Activated B cell treated with CpG ODN at 0.5 μM for 24 hours (primary cell): ENCODE measurements around the gene AGT. TPM values are rescaled to one million over a fixed set of nuclear protein-coding genes. Genes with fewer than 3 reads are reported as not detected.

Experiments
- ATAC-seq: fragments of 200-7000 bp; cut with Tn5 transposase; one replicate; pipeline ENCODE4 v1.10.0; 2021; ENCODE audit warnings: low read depth, mild to moderate bottlenecking, moderate library complexity
- CTCF ChIA-PET: fragments of 350-600 bp; sonication (Branson Sonifier 250); formaldehyde crosslinking; loops from one replicate; lab custom pipeline; 2021; ENCODE audit warnings: antibody characterized with exemption; lab: Charles Lee
- POLR2A ChIA-PET: fragments of 350-600 bp; sonication (Branson Sonifier 250); formaldehyde crosslinking; loops from one replicate; lab custom pipeline; 2021; ENCODE audit warnings: antibody characterized with exemption; lab: Charles Lee
- DNase-seq: peaks from one replicate; pipeline ENCODE4 v3.0.0; 2022
- H3K27ac Mint-ChIP-seq: one replicate; pipeline ENCODE4 v1.8.0; 2020; ENCODE audit warnings: mixed read lengths
- H3K27me3 Mint-ChIP-seq: one replicate; pipeline ENCODE4 v1.8.0; 2021; ENCODE audit warnings: mixed read lengths
- H3K36me3 Mint-ChIP-seq: one replicate; pipeline ENCODE4 v1.8.0; 2021; ENCODE audit warnings: low read depth, mixed read lengths
- H3K4me1 Mint-ChIP-seq: one replicate; pipeline ENCODE4 v1.8.0; 2021; ENCODE audit warnings: mixed read lengths
- H3K4me3 Mint-ChIP-seq: one replicate; pipeline ENCODE4 v1.8.0; 2020; ENCODE audit warnings: mild to moderate bottlenecking, mixed read lengths
- H3K9me3 Mint-ChIP-seq: one replicate; pipeline ENCODE4 v1.8.0; 2020; ENCODE audit warnings: mixed read lengths
- CTCF ChIP-seq: fragments of 200-600 bp; IDR thresholded peaks from one replicate; pipeline ENCODE4 v1.8.0; 2022; ENCODE audit warnings: antibody characterized with exemption, mild to moderate bottlenecking
- intact Hi-C: fragments of 100-400 bp; cut with micrococcal nuclease; formaldehyde crosslinking; loops from one replicate; pipeline ENCODE4 v1.15.1; 2024
- total RNA-seq: library from RNA; stranded (reverse); gene quantifications from 2 replicates; pipeline ENCODE4 v1.2.3, GENCODE V29; 2022

Gene AGT
- total RNA-seq, 1 donor from 2014 or later, result not detected

GRCh38 chr1:230684998-230685397 is 28.9 kb downstream of the AGT start:
- TF ChIP-seq CTCF, result no peak
- Mint-ChIP-seq H3K36me3 (peaks cover 86% of the 10 kb centered on the region), H3K27me3 (no peaks in the 10 kb centered on the region), H3K4me3 (no peak overlapping the region), H3K9me3 (no peaks in the 10 kb centered on the region), H3K27ac (no peak overlapping the region), H3K4me1 (no peaks in the 10 kb centered on the region)
- no peak for ATAC-seq
- DNase-seq, result no peak
- ChIA-PET POLR2A (no interaction called here), CTCF (no interaction called here)
- intact Hi-C loops, result no loop called here

- intact Hi-C loops, result no loop called here
- no peak for DNase-seq
- POLR2A ChIA-PET, result no interaction called here
- no peak for TF ChIP-seq CTCF
- H3K27ac Mint-ChIP-seq, result no peak overlapping the region
- H3K4me3 Mint-ChIP-seq, result no peak overlapping the region
- H3K27me3 Mint-ChIP-seq, result no peaks in the 10 kb centered on the region
- peaks cover 86% of the 10 kb centered on the region for H3K36me3 Mint-ChIP-seq
- no peak for ATAC-seq
- H3K9me3 Mint-ChIP-seq, result no peaks in the 10 kb centered on the region
- no peaks in the 10 kb centered on the region for H3K4me1 Mint-ChIP-seq
- CTCF ChIA-PET, result no interaction called here
These were observed 29.8 kb downstream of the AGT start for GRCh38 chr1:230684146-230684545.

- ATAC-seq (no peak), DNase-seq (no peak)
- Mint-ChIP-seq H3K36me3 (peaks cover 89% of the 10 kb centered on the region), H3K4me3 (no peak overlapping the region), H3K4me1 (no peaks in the 10 kb centered on the region), H3K9me3 (no peaks in the 10 kb centered on the region), H3K27ac (no peak overlapping the region), H3K27me3 (no peaks in the 10 kb centered on the region)
- TF ChIP-seq CTCF, result no peak
- POLR2A ChIA-PET, result no interaction called here
- CTCF ChIA-PET, result no interaction called here
- intact Hi-C loops, result loop anchor here (2.0 kb wide), 1 partner anchor 528 kb away; no protein-coding TSS in a partner anchor
These were observed 30.9 kb downstream of the AGT start for GRCh38 chr1:230682882-230683610.

DNA sequence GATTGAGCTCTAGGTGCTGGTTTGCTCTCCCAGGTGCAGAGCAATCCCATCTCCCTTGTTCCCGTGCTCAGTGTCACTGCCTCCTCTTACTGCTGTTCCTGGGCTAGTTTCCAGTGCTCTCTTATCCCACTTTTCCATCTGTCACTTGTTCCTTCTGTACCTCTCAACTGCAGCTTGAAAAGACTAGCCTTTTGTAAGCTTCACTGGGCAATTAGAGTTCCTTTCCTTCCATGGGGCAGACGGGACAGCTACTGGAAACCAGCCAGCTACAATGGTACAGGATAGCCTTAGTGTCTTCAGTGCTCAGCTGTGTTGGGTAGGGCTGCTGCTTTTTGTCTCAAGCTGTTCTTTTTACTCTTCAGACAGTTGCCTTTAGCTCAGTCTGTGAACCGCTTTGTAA is 31.6 kb downstream of the AGT start:
- ATAC-seq (no peak), DNase-seq (no peak)
- intact Hi-C loops, result loop anchor here (2.0 kb wide), 1 partner anchor 529 kb away; no protein-coding TSS in a partner anchor
- ChIA-PET CTCF (no interaction called here), POLR2A (no interaction called here)
- H3K4me3 Mint-ChIP-seq, result no peak overlapping the region
- no peaks in the 10 kb centered on the region for H3K4me1 Mint-ChIP-seq
- H3K27ac Mint-ChIP-seq, result no peak overlapping the region
- no peak for TF ChIP-seq CTCF
- no peaks in the 10 kb centered on the region for H3K27me3 Mint-ChIP-seq
- H3K36me3 Mint-ChIP-seq, result peaks cover 90% of the 10 kb centered on the region
- no peaks in the 10 kb centered on the region for H3K9me3 Mint-ChIP-seq

- no peaks in the 10 kb centered on the region for H3K9me3 Mint-ChIP-seq
- H3K27me3 Mint-ChIP-seq, result no peaks in the 10 kb centered on the region
- ATAC-seq (no peak), DNase-seq (no peak)
- H3K27ac Mint-ChIP-seq, result no peak overlapping the region
- H3K4me3 Mint-ChIP-seq, result no peak overlapping the region
- peaks cover 90% of the 10 kb centered on the region for H3K36me3 Mint-ChIP-seq
- H3K4me1 Mint-ChIP-seq, result no peaks in the 10 kb centered on the region
- CTCF ChIA-PET, result interaction anchor here (0.6 kb wide), 1 partner anchor 676 kb away, joined by 4 read pairs; no protein-coding TSS in a partner anchor
- no peak for TF ChIP-seq CTCF
- POLR2A ChIA-PET, result no interaction called here
- intact Hi-C loops, result no loop called here
These were observed 32.3 kb downstream of the AGT start for GRCh38 chr1:230681599-230681998.
